ENCODE data around the gene ANKIB1.

DNA sequence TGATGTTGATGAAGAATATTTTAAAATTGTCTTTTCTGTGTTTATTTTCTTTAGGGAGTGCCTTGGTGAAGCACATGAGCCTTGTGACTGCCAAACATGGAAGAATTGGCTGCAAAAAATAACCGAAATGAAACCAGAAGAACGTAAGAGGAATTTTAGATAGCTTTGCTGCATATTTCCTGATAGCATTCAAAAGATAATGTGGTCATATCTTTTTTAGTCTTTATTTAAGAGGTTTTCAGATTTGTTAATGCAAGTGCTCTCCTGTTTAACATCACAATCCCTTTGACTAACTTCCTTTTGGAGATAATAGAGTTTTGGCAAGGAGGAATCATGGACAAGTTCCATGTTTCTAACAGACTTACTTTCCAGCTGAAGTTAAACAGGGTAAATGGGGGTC is 116.4 kb downstream of the ANKIB1 start:
- TF ChIP-seq, protein P1, sequence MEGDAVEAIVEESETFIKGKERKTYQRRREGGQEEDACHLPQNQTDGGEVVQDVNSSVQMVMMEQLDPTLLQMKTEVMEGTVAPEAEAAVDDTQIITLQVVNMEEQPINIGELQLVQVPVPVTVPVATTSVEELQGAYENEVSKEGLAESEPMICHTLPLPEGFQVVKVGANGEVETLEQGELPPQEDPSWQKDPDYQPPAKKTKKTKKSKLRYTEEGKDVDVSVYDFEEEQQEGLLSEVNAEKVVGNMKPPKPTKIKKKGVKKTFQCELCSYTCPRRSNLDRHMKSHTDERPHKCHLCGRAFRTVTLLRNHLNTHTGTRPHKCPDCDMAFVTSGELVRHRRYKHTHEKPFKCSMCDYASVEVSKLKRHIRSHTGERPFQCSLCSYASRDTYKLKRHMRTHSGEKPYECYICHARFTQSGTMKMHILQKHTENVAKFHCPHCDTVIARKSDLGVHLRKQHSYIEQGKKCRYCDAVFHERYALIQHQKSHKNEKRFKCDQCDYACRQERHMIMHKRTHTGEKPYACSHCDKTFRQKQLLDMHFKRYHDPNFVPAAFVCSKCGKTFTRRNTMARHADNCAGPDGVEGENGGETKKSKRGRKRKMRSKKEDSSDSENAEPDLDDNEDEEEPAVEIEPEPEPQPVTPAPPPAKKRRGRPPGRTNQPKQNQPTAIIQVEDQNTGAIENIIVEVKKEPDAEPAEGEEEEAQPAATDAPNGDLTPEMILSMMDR (IDR thresholded peaks at IDR 0.05), result no peak
- TF ChIP-seq POLR2A (IDR thresholded peaks at IDR 0.05) (no peak), EP300 (IDR thresholded peaks at IDR 0.05) (no peak)

Data from suprapubic skin (tissue), 3 donors.